Measurements from ENCODE around the gene DAGLA. TPM values are rescaled to one million over a fixed set of nuclear protein-coding genes. Genes with fewer than 3 reads are reported as not detected.

Gene DAGLA
- total RNA-seq, 6 experiments from 2014 or later, result 2.4 to 4.2 (median 3.3) TPM

- Mint-ChIP-seq H3K4me1 (ENCODE audit: low read depth) (no peaks in the 10 kb centered on the region), H3K27me3 (ENCODE audit: insufficient read depth) (no peaks in the 10 kb centered on the region; the same call in 1 of the 2 replicates), H3K36me3 (ENCODE audit: low read depth) (no peaks in the 10 kb centered on the region), H3K27ac (no peak overlapping the region), H3K9me3 (no peaks in the 10 kb centered on the region), H3K4me3 (no peak overlapping the region)
- DNase-seq, result no peak
- TF ChIP-seq CTCF (IDR thresholded peaks at IDR 0.05), result no peak
These were observed 59.8 kb downstream of the DAGLA start for GRCh38 chr11:61739966-61740365.

- no peak for DNase-seq
- Mint-ChIP-seq H3K27ac (no peak overlapping the region), H3K4me3 (no peak overlapping the region), H3K27me3 (ENCODE audit: insufficient read depth) (no peaks in the 10 kb centered on the region), H3K36me3 (ENCODE audit: low read depth) (no peaks in the 10 kb centered on the region), H3K9me3 (no peaks in the 10 kb centered on the region), H3K4me1 (ENCODE audit: low read depth) (no peaks in the 10 kb centered on the region)
- TF ChIP-seq CTCF (IDR thresholded peaks at IDR 0.05), result no peak
These were observed 62.2 kb downstream of the DAGLA start for GRCh38 chr11:61742391-61742790.

- H3K4me1 Mint-ChIP-seq (ENCODE audit: low read depth), result no peaks in the 10 kb centered on the region
- H3K9me3 Mint-ChIP-seq, result no peaks in the 10 kb centered on the region
- H3K27me3 Mint-ChIP-seq (ENCODE audit: insufficient read depth), result no peaks in the 10 kb centered on the region
- H3K4me3 Mint-ChIP-seq, result no peak overlapping the region
- TF ChIP-seq CTCF (IDR thresholded peaks at IDR 0.05), result no peak; the same call in 1 of the 2 replicates
- no peak for DNase-seq
- H3K27ac Mint-ChIP-seq, result no peak overlapping the region
- H3K36me3 Mint-ChIP-seq (ENCODE audit: low read depth), result no peaks in the 10 kb centered on the region
These were observed 63.4 kb downstream of the DAGLA start for GRCh38 chr11:61743486-61744095.

- no peak overlapping the region for H3K27ac Mint-ChIP-seq
- no peak for TF ChIP-seq CTCF (IDR thresholded peaks at IDR 0.05)
- H3K4me1 Mint-ChIP-seq (ENCODE audit: low read depth), result no peaks in the 10 kb centered on the region
- no peak overlapping the region for H3K4me3 Mint-ChIP-seq
- no peaks in the 10 kb centered on the region for H3K27me3 Mint-ChIP-seq (ENCODE audit: insufficient read depth)
- H3K9me3 Mint-ChIP-seq, result no peaks in the 10 kb centered on the region
- no peak for DNase-seq
- H3K36me3 Mint-ChIP-seq (ENCODE audit: low read depth), result no peaks in the 10 kb centered on the region
These were observed 64.0 kb downstream of the DAGLA start for GRCh38 chr11:61744181-61744580.

GRCh38 chr11:61744609-61745156, 64.5 kb downstream of the DAGLA start:
- Mint-ChIP-seq H3K9me3 (no peaks in the 10 kb centered on the region), H3K27ac (no peak overlapping the region), H3K4me1 (ENCODE audit: low read depth) (no peaks in the 10 kb centered on the region), H3K27me3 (ENCODE audit: insufficient read depth) (no peaks in the 10 kb centered on the region), H3K36me3 (ENCODE audit: low read depth) (no peaks in the 10 kb centered on the region), H3K4me3 (no peak overlapping the region)
- no peak for DNase-seq
- no peak for TF ChIP-seq CTCF (IDR thresholded peaks at IDR 0.05)
